Fibroblast of lung (primary cell): ENCODE data around the gene FUT8.

ENCODE experiments used
- CTCF ChIP-seq, 2 donors: IDR thresholded peaks in 1 of 2; conservative IDR thresholded peaks in 1 of 2; 1 replicate in 1 of 2; 2 replicates in 1 of 2; pipeline ENCODE4 v1.5.1; 2011 to 2012; ENCODE audit warnings: low read length in 2 of 2, control low read depth in 1 of 2, inconsistent platforms in 1 of 2, low read depth in 1 of 2, mild to moderate bottlenecking in 1 of 2
- EZH2 ChIP-seq: IDR thresholded peaks from 2 replicates; pipeline ENCODE4 v1.5.1; 2012; ENCODE audit warnings: low read length, control low read depth, mild to moderate bottlenecking; ENCODE audit errors: missing control alignments

GRCh38 chr14:65366802-65367565, 45.5 kb upstream of the FUT8 start:
- TF ChIP-seq CTCF (conservative IDR thresholded peaks at IDR 0.05 in 1 of 2, IDR thresholded peaks at IDR 0.05 in 1 of 2; ENCODE audit: low read depth in 1 of 2, low read length in 2 of 2) (no peak), EZH2 (no peak)
